Mesenchymal stem cell (in vitro differentiated cells and primary cell): ENCODE data around the gene CFAP97.
A peak's percentile ranks its signal among the peaks of the same experiment; 100 is the strongest.

Experiments used
- DNase-seq: peaks from one replicate; pipeline ENCODE4 v3.0.0-alpha.2; 2013
- H2AFZ ChIP-seq: one replicate; pipeline ENCODE4 v1.6.1; 2013; ENCODE audit warnings: low read depth, mild to moderate bottlenecking, control low read depth, inconsistent platforms, low read length, moderate library complexity
- H2AK5ac ChIP-seq: 2 replicates; pipeline ENCODE4 v1.6.1; 2013; ENCODE audit warnings: low read length, moderate library complexity, mild to moderate bottlenecking, inconsistent platforms; ENCODE audit not compliant: severe bottlenecking
- H2BK120ac ChIP-seq: one replicate; pipeline ENCODE4 v1.6.1; 2013; ENCODE audit warnings: low read depth, mild to moderate bottlenecking, inconsistent platforms, low read length, moderate library complexity
- H2BK12ac ChIP-seq, 2 experiments: one replicate each; pipeline ENCODE4 v1.6.1; 2013; ENCODE audit warnings: inconsistent platforms in 2 of 2, low read length in 2 of 2, mild to moderate bottlenecking in 2 of 2, moderate library complexity in 2 of 2, control low read depth in 1 of 2
- H2BK15ac ChIP-seq: one replicate; pipeline ENCODE4 v1.6.1; 2013; ENCODE audit warnings: mild to moderate bottlenecking, low read depth, inconsistent platforms; ENCODE audit not compliant: poor library complexity, severe bottlenecking
- H2BK5ac ChIP-seq: 2 replicates; pipeline ENCODE4 v1.6.1; 2013; ENCODE audit warnings: low read depth, mild to moderate bottlenecking, low read length, control low read depth, inconsistent platforms; ENCODE audit not compliant: poor library complexity, severe bottlenecking
- H3K14ac ChIP-seq, 2 experiments: one replicate each; pipeline ENCODE4 v1.6.1; 2013; ENCODE audit warnings: inconsistent platforms in 2 of 2, low read length in 2 of 2, control low read depth in 1 of 2, mild to moderate bottlenecking in 1 of 2, moderate library complexity in 1 of 2
- H3K18ac ChIP-seq, 2 experiments: one replicate each; pipeline ENCODE4 v1.6.1; 2013; ENCODE audit warnings: inconsistent platforms in 2 of 2, low read length in 2 of 2, control low read depth in 1 of 2, low read depth in 1 of 2, mild to moderate bottlenecking in 1 of 2
- H3K23ac ChIP-seq, 2 experiments: one replicate each; pipeline ENCODE4 v1.6.1; 2013; ENCODE audit warnings: inconsistent platforms in 2 of 2, low read length in 2 of 2, mild to moderate bottlenecking in 2 of 2, moderate library complexity in 2 of 2, control low read depth in 1 of 2
- H3K27ac ChIP-seq: 2 replicates; pipeline ENCODE4 v1.5.1; 2013; ENCODE audit warnings: mild to moderate bottlenecking, moderate library complexity, low read length, control low read depth, inconsistent platforms; ENCODE audit not compliant: poor library complexity, severe bottlenecking
- H3K27me3 ChIP-seq, 2 experiments: 2 replicates each; pipeline versions ENCODE4 v1.6.1 to v1.7.0; 2013; ENCODE audit warnings: low read length in 2 of 2, mild to moderate bottlenecking in 2 of 2, moderate library complexity in 2 of 2, control low read depth in 1 of 2, inconsistent platforms in 1 of 2; ENCODE audit not compliant: control insufficient read depth in 1 of 2, insufficient read depth in 1 of 2
- H3K36me3 ChIP-seq, 2 experiments: 2 replicates each; pipeline versions ENCODE4 v1.6.1 to v1.7.0; 2013; ENCODE audit warnings: low read length in 2 of 2, control low read depth in 1 of 2, inconsistent platforms in 1 of 2, low read depth in 1 of 2, mild to moderate bottlenecking in 1 of 2; ENCODE audit not compliant: insufficient read depth in 2 of 2, control insufficient read depth in 1 of 2
- H3K4ac ChIP-seq, 2 experiments: one replicate each; pipeline ENCODE4 v1.6.1; 2013; ENCODE audit warnings: inconsistent platforms in 2 of 2, low read length in 2 of 2, mild to moderate bottlenecking in 2 of 2, moderate library complexity in 2 of 2, control low read depth in 1 of 2, low read depth in 1 of 2
- H3K4me1 ChIP-seq: 2 replicates; pipeline ENCODE4 v1.6.1; 2013; ENCODE audit warnings: low read depth, low read length, control low read depth; ENCODE audit not compliant: control insufficient read depth, insufficient read depth
- H3K4me2 ChIP-seq: 2 replicates; pipeline ENCODE4 v1.6.1; 2013; ENCODE audit warnings: low read length, mild to moderate bottlenecking, inconsistent platforms; ENCODE audit not compliant: poor library complexity, severe bottlenecking
- H3K4me3 ChIP-seq, 2 experiments: 2 replicates each; pipeline versions ENCODE4 v1.5.1 to v1.7.0; 2013; ENCODE audit warnings: low read length in 2 of 2, mild to moderate bottlenecking in 2 of 2, control low read depth in 1 of 2, low read depth in 1 of 2; ENCODE audit not compliant: insufficient read depth in 1 of 2
- H3K79me1 ChIP-seq: replicated peaks from 2 replicates; pipeline ENCODE4 v1.6.1; 2013; ENCODE audit warnings: mild to moderate bottlenecking, control low read depth, low read length, inconsistent platforms; ENCODE audit not compliant: poor library complexity, severe bottlenecking
- H3K9ac ChIP-seq: 2 replicates; pipeline ENCODE4 v1.7.0; 2013; ENCODE audit warnings: mild to moderate bottlenecking, low read length, moderate library complexity
- H3K9me3 ChIP-seq: 2 replicates; pipeline ENCODE4 v1.7.0; 2013; ENCODE audit warnings: mild to moderate bottlenecking, low read length; ENCODE audit not compliant: control insufficient read depth
- H4K8ac ChIP-seq: one replicate; pipeline ENCODE4 v1.6.1; 2013; ENCODE audit warnings: inconsistent platforms, mild to moderate bottlenecking, low read length, moderate library complexity
- H4K91ac ChIP-seq: one replicate; pipeline ENCODE4 v1.6.1; 2013; ENCODE audit warnings: mild to moderate bottlenecking, low read length, inconsistent platforms
- WGBS: methylation state at CpG from one replicate; pipeline ENCODE4 v1.1.7; 2013; ENCODE audit warnings: mixed read lengths; 5-methylcytosine and 5-hydroxymethylcytosine counted together

The CFAP97 gene

GRCh38 chr4:185115827-185116232, 88.0 kb downstream of the CFAP97 start:
- peak; percentile 89 for DNase-seq
- Histone ChIP-seq H3K4ac (no peak overlapping the region), H3K18ac (no peak overlapping the region), H3K27ac (no peak overlapping the region), H3K14ac (no peak overlapping the region), H2BK12ac (no peak overlapping the region), H3K4me1 (peaks cover 6% of the 10 kb centered on the region), H3K9me3 (no peaks in the 10 kb centered on the region), H2BK15ac (no peak overlapping the region), H4K8ac (no peak overlapping the region), H4K91ac (no peak overlapping the region), H2BK5ac (no peak overlapping the region), H3K23ac (no peak overlapping the region), H3K4me3 (peak overlapping the region in 1 of 2 experiments; percentile 11), H3K79me1 (no peaks in the 10 kb centered on the region), H3K9ac (peak overlapping the region; percentile 28), H2AFZ (no peak overlapping the region), H3K27me3 (no peaks in the 10 kb centered on the region), H3K36me3 (no peaks in the 10 kb centered on the region), H3K4me2 (no peak overlapping the region), H2BK120ac (no peak overlapping the region), H2AK5ac (no peak overlapping the region)
- WGBS = 24% methylated on average over 7 of the region's 9 CpGs

- H3K4me3 ChIP-seq = no peak overlapping the region
- no peaks in the 10 kb centered on the region for H3K79me1 ChIP-seq
- H3K14ac ChIP-seq = no peak overlapping the region
- H3K4me2 ChIP-seq = no peak overlapping the region
- H3K4me1 ChIP-seq = peaks cover 4% of the 10 kb centered on the region
- H2BK120ac ChIP-seq = no peak overlapping the region
- H3K23ac ChIP-seq = no peak overlapping the region
- no peak overlapping the region for H4K91ac ChIP-seq
- H2BK12ac ChIP-seq = no peak overlapping the region
- H2AK5ac ChIP-seq = peak overlapping the region; percentile 32
- no peak overlapping the region for H3K4ac ChIP-seq
- WGBS = 70% methylated on average over 1 of the region's 2 CpGs
- no peaks in the 10 kb centered on the region for H3K27me3 ChIP-seq
- no peak overlapping the region for H3K18ac ChIP-seq
- DNase-seq = peak; percentile 45
- no peak overlapping the region for H2BK5ac ChIP-seq
- H3K9ac ChIP-seq = no peak overlapping the region
- H3K36me3 ChIP-seq = no peaks in the 10 kb centered on the region
- H3K9me3 ChIP-seq = no peaks in the 10 kb centered on the region
- H4K8ac ChIP-seq = no peak overlapping the region
- H3K27ac ChIP-seq = no peak overlapping the region
- no peak overlapping the region for H2BK15ac ChIP-seq
- H2AFZ ChIP-seq = no peak overlapping the region
Observed at GRCh38 chr4:185113340-185113739, 90.5 kb downstream of the CFAP97 start.

GRCh38 chr4:185112104-185112503, 91.7 kb downstream of the CFAP97 start:
- Histone ChIP-seq H3K4ac (no peak overlapping the region), H3K4me2 (no peak overlapping the region), H2BK12ac (no peak overlapping the region), H2BK5ac (no peak overlapping the region), H2BK120ac (no peak overlapping the region), H3K27ac (peak overlapping the region; percentile 54), H3K18ac (no peak overlapping the region), H3K4me1 (peaks cover 4% of the 10 kb centered on the region), H3K9ac (peak overlapping the region; percentile 26), H3K23ac (no peak overlapping the region), H3K14ac (no peak overlapping the region), H3K27me3 (no peaks in the 10 kb centered on the region), H3K36me3 (no peaks in the 10 kb centered on the region), H4K91ac (no peak overlapping the region), H2AFZ (no peak overlapping the region), H3K4me3 (no peak overlapping the region), H3K9me3 (no peaks in the 10 kb centered on the region), H3K79me1 (no peaks in the 10 kb centered on the region), H2AK5ac (no peak overlapping the region), H4K8ac (no peak overlapping the region), H2BK15ac (no peak overlapping the region)
- WGBS = 12% methylated on average over 2 of the region's 2 CpGs
- peak; percentile 94 for DNase-seq

- Histone ChIP-seq H3K79me1 (no peaks in the 10 kb centered on the region), H2AFZ (no peak overlapping the region), H3K4ac (no peak overlapping the region), H3K18ac (no peak overlapping the region), H2BK15ac (no peak overlapping the region), H3K4me3 (no peak overlapping the region), H3K4me2 (no peak overlapping the region), H3K9me3 (no peaks in the 10 kb centered on the region), H3K9ac (no peak overlapping the region), H4K91ac (no peak overlapping the region), H3K4me1 (peaks cover 4% of the 10 kb centered on the region), H2BK5ac (no peak overlapping the region), H3K27me3 (no peaks in the 10 kb centered on the region), H2BK12ac (no peak overlapping the region), H2BK120ac (no peak overlapping the region), H3K27ac (no peak overlapping the region), H3K36me3 (no peaks in the 10 kb centered on the region), H3K23ac (no peak overlapping the region), H3K14ac (no peak overlapping the region), H4K8ac (no peak overlapping the region), H2AK5ac (no peak overlapping the region)
- no peak for DNase-seq
- 87% methylated on average over 6 of the region's 11 CpGs for WGBS
Observed at GRCh38 chr4:185110375-185110823, 93.4 kb downstream of the CFAP97 start.
